ENCODE measurements around the gene IGDCC3. TPM values are rescaled to one million over a fixed set of nuclear protein-coding genes. Genes with fewer than 3 reads are reported as not detected.

Gene IGDCC3
- total RNA-seq, 2 donors from 2014 or later = not detected

DNA sequence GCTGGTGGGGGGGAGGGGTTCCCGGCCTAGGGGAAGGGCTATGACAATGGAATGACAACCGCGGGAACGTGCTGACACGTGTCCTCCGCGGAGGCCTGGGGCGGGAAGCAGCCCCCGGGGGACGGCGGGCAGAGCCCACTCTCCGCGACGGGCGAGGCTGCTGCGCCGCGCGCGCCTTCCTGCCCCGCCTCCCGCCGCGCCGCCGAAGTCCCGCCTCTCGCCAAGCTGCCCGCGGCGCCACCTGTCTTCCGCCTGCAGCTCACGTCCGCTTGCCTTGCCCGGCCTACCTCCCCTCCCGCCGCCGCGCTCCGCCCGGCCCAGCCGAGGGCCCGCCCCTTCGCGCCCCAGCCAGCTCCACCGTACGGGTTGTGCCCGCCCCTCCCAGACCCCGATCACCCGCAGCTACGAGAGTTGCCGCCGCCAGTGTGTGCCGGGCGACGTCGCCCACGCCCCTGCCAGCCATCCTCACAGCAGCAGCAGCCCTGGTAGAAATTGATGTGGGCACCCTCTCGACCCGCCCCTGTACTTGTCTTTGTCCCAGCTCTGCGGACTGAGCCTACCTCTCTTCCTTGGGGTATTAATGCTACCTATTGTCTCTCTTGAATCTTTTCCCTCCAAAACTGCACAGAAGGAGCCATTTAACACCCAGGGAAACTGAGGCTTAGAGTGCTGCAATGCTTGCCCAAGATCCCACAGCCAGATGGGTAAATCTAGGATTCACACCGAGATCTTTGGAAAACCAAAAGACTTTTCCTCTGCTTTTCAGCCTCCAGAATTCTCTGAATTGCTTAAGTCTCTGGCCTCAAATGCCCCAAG, 90.9 kb downstream of the IGDCC3 start, which contains the start of gene PARP16:
TSS of gene PARP16 (minus strand) at position 180 of the 816 bp plus-strand sequence. CDS start 457 bp downstream, outside the sequence.
- H3K9me3 ChIP-seq = no peaks in the 10 kb centered on the region
- no peaks in the 10 kb centered on the region for H3K36me3 ChIP-seq
- peak within 1 kb of the TSS; percentile 88 to 90 for H3K27ac ChIP-seq
- H3K27me3 ChIP-seq = no peaks in the 10 kb centered on the region
- H3K4me1 ChIP-seq = peaks cover 0 to 22% of the 10 kb centered on the region in 2 donors
- peak; percentile 85 for DNase-seq (ENCODE audit: low spot score)
- peak within 1 kb of the TSS; percentile 55 to 72 for H3K4me3 ChIP-seq
- TF ChIP-seq, protein P1, sequence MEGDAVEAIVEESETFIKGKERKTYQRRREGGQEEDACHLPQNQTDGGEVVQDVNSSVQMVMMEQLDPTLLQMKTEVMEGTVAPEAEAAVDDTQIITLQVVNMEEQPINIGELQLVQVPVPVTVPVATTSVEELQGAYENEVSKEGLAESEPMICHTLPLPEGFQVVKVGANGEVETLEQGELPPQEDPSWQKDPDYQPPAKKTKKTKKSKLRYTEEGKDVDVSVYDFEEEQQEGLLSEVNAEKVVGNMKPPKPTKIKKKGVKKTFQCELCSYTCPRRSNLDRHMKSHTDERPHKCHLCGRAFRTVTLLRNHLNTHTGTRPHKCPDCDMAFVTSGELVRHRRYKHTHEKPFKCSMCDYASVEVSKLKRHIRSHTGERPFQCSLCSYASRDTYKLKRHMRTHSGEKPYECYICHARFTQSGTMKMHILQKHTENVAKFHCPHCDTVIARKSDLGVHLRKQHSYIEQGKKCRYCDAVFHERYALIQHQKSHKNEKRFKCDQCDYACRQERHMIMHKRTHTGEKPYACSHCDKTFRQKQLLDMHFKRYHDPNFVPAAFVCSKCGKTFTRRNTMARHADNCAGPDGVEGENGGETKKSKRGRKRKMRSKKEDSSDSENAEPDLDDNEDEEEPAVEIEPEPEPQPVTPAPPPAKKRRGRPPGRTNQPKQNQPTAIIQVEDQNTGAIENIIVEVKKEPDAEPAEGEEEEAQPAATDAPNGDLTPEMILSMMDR (IDR thresholded peaks at IDR 0.05) = peak in 1 of 2 donors; percentile 80

DNA sequence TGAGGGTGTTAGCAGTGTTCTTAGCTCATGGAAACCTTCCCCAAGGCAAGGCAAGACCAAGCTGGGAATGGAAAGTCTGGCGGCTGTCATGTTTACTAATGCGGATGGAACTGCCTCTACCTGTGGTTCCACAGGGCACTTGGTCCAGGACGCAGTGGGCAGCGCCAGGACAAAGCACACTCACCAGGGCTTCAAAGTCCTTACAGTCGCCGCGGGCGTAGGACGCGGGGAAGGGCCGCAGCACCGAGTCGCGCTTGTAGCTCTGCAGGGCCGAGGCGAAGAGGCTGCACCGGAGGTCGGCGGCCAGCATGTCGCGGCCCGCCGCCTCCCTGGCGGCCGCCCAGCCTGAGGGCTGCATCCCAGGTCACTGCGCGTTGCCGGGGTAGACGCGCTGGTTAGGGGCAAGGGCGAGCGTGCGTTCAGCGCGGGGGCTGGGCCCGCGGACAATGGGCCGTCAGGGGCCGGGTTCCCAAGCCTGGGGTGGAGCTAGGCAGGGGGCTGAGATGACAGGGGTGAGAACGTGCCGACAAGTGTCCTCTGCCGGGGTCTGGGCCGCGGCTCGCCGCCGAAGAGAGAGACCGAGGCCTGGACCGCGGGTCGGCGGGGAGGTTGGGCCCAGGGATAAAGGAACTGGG, 91.6 kb downstream of the IGDCC3 start:
- Histone ChIP-seq H3K27me3 (no peaks in the 10 kb centered on the region), H3K9me3 (no peaks in the 10 kb centered on the region), H3K36me3 (no peaks in the 10 kb centered on the region), H3K27ac (peak overlapping the region; percentile 88 to 90), H3K4me3 (peak overlapping the region; percentile 55 to 72), H3K4me1 (peaks cover 0 to 22% of the 10 kb centered on the region in 2 donors)
- TF ChIP-seq, protein P1 (IDR thresholded peaks at IDR 0.05) = no peak
- DNase-seq (ENCODE audit: low spot score) = no peak

DNA sequence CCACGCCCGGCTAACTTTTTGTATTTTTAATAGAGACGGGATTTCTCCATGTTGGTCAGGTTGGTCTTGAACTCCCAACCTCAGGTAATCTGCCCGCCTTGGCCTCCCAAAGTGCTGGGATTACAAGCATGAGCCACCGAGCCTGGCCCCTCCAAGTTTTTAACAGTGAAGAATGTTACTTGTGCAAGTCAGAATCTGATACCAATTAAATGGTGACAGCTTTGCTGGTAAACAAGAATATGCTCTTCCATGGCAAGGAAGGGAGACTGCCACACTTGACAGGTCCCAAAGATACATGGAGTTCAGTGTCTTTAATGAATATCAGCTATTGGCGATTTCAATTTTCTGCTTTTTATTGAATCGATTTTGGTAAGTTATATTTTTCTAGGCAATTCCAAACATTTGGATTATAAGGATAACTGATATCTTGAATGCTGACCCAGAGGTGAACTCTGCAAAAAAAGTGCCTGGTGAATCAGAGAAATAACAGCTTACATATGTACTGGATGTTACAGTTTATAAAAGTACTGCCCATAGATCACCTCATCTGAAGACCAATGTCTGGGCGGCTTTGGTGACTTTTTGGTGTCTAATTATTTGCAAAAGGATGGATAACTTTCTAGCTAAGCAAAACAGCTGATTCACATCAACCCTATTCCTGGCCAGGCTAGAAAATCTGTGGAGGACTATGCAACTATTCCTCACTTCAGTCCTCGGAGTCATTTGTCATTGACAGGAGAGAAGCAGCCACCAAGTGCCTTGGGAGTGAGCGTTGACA, 92.3 kb downstream of the IGDCC3 start:
- no peaks in the 10 kb centered on the region for H3K27me3 ChIP-seq
- peaks cover 0 to 22% of the 10 kb centered on the region in 2 donors for H3K4me1 ChIP-seq
- H3K4me3 ChIP-seq = peak overlapping the region; percentile 55 to 72
- no peaks in the 10 kb centered on the region for H3K36me3 ChIP-seq
- H3K9me3 ChIP-seq = no peaks in the 10 kb centered on the region
- DNase-seq (ENCODE audit: low spot score) = no peak
- peak overlapping the region; percentile 88 to 90 for H3K27ac ChIP-seq
- TF ChIP-seq, protein P1 (IDR thresholded peaks at IDR 0.05) = no peak

DNA sequence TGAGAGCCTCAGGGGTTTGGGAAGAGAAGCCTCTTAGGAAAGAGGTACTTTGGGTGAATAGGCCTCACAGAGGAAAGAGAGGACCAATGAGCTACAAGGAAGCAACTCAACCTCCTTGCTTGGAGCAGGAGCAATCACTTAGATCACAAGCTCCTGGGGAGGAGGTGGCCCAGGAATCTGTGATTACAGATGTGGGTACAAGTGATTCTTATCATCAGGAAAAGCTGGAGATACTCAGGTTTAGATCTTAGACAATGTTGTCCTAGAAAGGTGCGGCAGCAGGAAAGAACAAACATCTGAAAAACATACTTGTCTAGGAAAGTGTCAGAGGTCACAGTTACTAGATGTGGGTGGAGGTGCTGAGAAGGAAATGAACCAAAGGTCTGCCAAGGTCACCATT, 99.3 kb downstream of the IGDCC3 start:
- Histone ChIP-seq H3K9me3 (no peaks in the 10 kb centered on the region), H3K27me3 (no peaks in the 10 kb centered on the region), H3K4me1 (peaks cover 0 to 14% of the 10 kb centered on the region in 2 donors), H3K27ac (no peak overlapping the region), H3K4me3 (no peak overlapping the region), H3K36me3 (no peaks in the 10 kb centered on the region)
- TF ChIP-seq, protein P1 (IDR thresholded peaks at IDR 0.05) = no peak
- DNase-seq (ENCODE audit: low spot score) = no peak

Other genes with a start within 250 kb of the IGDCC3 start
- 10 to 100 TPM in 1 of 2 donors, 1 to 10 TPM in 1; 8.9 to 13.3 TPM for gene PDCD7, start 244.2 kb downstream of the IGDCC3 start, total RNA-seq
- gene CLPX, start 192.7 kb downstream of the IGDCC3 start, total RNA-seq = 10 to 100 TPM; 28.8 to 39.5 TPM
- gene CILP, start 166.5 kb downstream of the IGDCC3 start, total RNA-seq = 10 to 100 TPM in 1 of 2 donors, 1 to 10 TPM in 1; 2.2 to 32.0 TPM
- 1 to 10 TPM; 5.2 to 5.8 TPM for gene PARP16, start 91.1 kb downstream of the IGDCC3 start, total RNA-seq
- gene RNU5A-1, start 82.0 kb downstream of the IGDCC3 start, total RNA-seq = not detected
- gene RNU5B-1, start 73.3 kb downstream of the IGDCC3 start, total RNA-seq = not detected
- 1 to 10 TPM in 1 of 2 donors, under 1 TPM in 1; 0.86 to 2.3 TPM for gene IGDCC4, start 44.9 kb upstream of the IGDCC3 start, total RNA-seq
- 10 to 100 TPM; 22.2 to 28.8 TPM for gene DPP8, start 139.7 kb upstream of the IGDCC3 start, total RNA-seq
- gene HACD3, start 152.5 kb upstream of the IGDCC3 start, total RNA-seq = 10 to 100 TPM; 15.3 to 20.5 TPM
- gene INTS14, start 233.1 kb upstream of the IGDCC3 start, total RNA-seq = 10 to 100 TPM; 15.3 to 19.7 TPM
- 1 to 10 TPM; 1.9 to 2.8 TPM for gene SLC24A1, start 243.9 kb upstream of the IGDCC3 start, total RNA-seq